Nephron (organoid): ENCODE results near the gene POPDC2.

Source experiments
- H3K27ac Mint-ChIP-seq, 3 experiments: 2 replicates each; pipeline ENCODE4 v1.8.0; 2020; ENCODE audit warnings: mixed read lengths in 3 of 3, mild to moderate bottlenecking in 2 of 3, moderate library complexity in 1 of 3
- H3K27me3 Mint-ChIP-seq: 2 replicates; pipeline ENCODE4 v1.8.0; 2021; ENCODE audit warnings: low read depth, mild to moderate bottlenecking, moderate library complexity, mixed read lengths
- H3K36me3 Mint-ChIP-seq: 2 replicates; pipeline ENCODE4 v1.8.0; 2020; ENCODE audit warnings: low read depth, mixed read lengths
- H3K4me1 Mint-ChIP-seq: 2 replicates; pipeline ENCODE4 v1.8.0; 2020; ENCODE audit warnings: mixed read lengths
- H3K4me3 Mint-ChIP-seq, 3 experiments: 2 replicates each; pipeline ENCODE4 v1.8.0; 2020; ENCODE audit warnings: mild to moderate bottlenecking in 3 of 3, mixed read lengths in 3 of 3, moderate library complexity in 2 of 3
- H3K9me3 Mint-ChIP-seq: 2 replicates; pipeline ENCODE4 v1.8.0; 2020; ENCODE audit warnings: mixed read lengths
- TF ChIP-seq, protein P1 (sequence below), 3 experiments: fragments of 200-600 bp; sonication (generic); IDR thresholded peaks; one replicate each; pipeline ENCODE4 v1.5.0; 2021; ENCODE audit warnings: antibody characterized with exemption in 3 of 3; ENCODE audit not compliant: unreplicated experiment in 3 of 3

Gene POPDC2

DNA sequence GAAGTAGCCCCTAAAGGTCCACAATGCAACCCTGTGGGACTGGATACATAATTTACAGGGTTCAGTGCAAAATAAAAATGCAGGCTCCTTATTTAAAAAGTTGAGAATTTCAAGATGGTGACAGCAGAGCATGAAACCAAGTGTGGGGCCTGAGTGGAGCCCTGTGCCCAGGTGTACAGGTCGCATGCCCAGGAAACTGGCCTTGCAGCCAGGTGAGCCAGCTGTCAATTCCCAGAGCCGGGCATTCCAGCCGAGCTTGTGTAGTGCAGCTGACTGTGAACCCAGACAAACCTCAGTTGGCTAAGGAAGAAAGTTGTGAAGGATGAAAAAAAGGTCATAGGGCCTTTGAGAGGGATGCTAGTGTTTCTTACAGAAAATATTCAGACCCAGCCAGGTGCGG is 27.6 kb downstream of the POPDC2 start:
- Mint-ChIP-seq H3K36me3 (no peaks in the 10 kb centered on the region), H3K4me3 (no peak overlapping the region), H3K9me3 (no peaks in the 10 kb centered on the region), H3K27me3 (peaks cover 3% of the 10 kb centered on the region), H3K27ac (no peak overlapping the region), H3K4me1 (peaks cover 7% of the 10 kb centered on the region)
- TF ChIP-seq, protein P1, sequence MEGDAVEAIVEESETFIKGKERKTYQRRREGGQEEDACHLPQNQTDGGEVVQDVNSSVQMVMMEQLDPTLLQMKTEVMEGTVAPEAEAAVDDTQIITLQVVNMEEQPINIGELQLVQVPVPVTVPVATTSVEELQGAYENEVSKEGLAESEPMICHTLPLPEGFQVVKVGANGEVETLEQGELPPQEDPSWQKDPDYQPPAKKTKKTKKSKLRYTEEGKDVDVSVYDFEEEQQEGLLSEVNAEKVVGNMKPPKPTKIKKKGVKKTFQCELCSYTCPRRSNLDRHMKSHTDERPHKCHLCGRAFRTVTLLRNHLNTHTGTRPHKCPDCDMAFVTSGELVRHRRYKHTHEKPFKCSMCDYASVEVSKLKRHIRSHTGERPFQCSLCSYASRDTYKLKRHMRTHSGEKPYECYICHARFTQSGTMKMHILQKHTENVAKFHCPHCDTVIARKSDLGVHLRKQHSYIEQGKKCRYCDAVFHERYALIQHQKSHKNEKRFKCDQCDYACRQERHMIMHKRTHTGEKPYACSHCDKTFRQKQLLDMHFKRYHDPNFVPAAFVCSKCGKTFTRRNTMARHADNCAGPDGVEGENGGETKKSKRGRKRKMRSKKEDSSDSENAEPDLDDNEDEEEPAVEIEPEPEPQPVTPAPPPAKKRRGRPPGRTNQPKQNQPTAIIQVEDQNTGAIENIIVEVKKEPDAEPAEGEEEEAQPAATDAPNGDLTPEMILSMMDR (IDR thresholded peaks at IDR 0.05; ENCODE audit: unreplicated experiment in 3 of 3): no peak

DNA sequence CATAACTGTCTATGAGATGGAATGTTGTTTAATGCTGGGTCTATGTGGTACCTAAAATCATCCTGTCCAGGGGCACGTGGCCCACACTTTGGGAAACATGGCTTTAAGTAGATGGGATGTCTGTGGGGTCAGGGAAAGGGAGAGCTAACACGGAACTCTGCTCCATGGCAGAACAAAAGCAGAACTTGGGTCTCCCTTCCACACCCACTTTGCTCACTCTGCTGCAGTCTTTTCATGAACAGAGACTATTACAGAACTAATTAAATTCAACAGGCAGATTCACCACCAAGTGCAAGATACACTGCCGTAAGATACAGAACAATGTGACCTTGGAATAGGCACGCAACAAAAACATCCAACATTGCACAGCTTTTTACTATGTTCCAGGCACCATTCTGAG is 28.2 kb downstream of the POPDC2 start:
- Mint-ChIP-seq H3K36me3 (no peaks in the 10 kb centered on the region), H3K27ac (no peak overlapping the region), H3K4me3 (no peak overlapping the region), H3K27me3 (peaks cover 3% of the 10 kb centered on the region), H3K4me1 (peaks cover 3% of the 10 kb centered on the region), H3K9me3 (no peaks in the 10 kb centered on the region)
- TF ChIP-seq, protein P1 (IDR thresholded peaks at IDR 0.05; ENCODE audit: unreplicated experiment in 3 of 3): no peak

DNA sequence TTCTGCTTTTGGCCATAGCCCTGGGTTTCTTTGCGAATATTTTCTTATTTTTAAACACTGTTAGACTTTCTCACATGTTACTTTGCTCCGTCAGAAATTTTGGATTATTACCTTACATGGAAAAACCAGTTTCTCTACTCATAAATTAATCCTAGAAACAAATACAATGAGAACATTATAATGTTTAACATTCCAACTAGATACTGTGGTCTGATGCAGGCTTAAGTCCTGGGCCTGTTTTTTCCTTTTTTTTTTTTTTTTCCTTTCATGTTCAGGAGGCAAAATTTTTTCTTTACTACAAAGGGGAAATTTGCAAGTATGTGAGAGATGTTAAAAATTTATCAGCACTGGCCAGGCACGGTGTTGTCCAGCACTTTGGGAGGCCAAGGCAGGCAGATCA is 28.9 kb downstream of the POPDC2 start:
- H3K27ac Mint-ChIP-seq: peak overlapping the region in 1 of 3 experiments; percentile 40
- no peaks in the 10 kb centered on the region for H3K9me3 Mint-ChIP-seq
- TF ChIP-seq, protein P1 (IDR thresholded peaks at IDR 0.05; ENCODE audit: unreplicated experiment in 3 of 3): no peak
- no peak overlapping the region for H3K4me3 Mint-ChIP-seq
- no peaks in the 10 kb centered on the region for H3K4me1 Mint-ChIP-seq
- H3K27me3 Mint-ChIP-seq: peaks cover 3% of the 10 kb centered on the region
- H3K36me3 Mint-ChIP-seq: no peaks in the 10 kb centered on the region

DNA sequence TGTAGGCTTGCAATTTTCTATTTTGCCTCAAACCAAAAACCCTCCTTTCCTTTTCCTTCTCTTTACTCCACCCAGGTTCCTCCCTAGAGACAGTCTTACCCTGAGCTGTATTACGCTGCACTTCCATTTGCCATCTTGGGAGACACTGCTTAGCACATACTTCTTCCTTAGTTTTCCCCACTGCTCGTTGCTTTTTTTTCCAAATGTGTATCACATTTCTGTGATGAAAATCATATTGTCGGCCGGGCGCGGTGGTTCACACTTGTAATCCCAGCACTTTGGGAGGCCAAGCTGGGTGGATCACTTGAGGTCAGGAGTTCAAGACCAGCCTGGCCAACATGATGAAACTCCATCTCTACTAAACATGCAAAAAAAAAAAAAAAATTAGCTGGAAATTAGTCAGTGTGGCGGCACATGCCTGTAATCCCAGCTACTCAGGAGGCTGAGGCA is 29.5 kb downstream of the POPDC2 start:
- TF ChIP-seq, protein P1 (IDR thresholded peaks at IDR 0.05; ENCODE audit: unreplicated experiment in 3 of 3): no peak
- H3K9me3 Mint-ChIP-seq: no peaks in the 10 kb centered on the region
- no peaks in the 10 kb centered on the region for H3K36me3 Mint-ChIP-seq
- no peaks in the 10 kb centered on the region for H3K4me1 Mint-ChIP-seq
- no peak overlapping the region for H3K4me3 Mint-ChIP-seq
- H3K27me3 Mint-ChIP-seq: peaks cover 3% of the 10 kb centered on the region
- H3K27ac Mint-ChIP-seq: peak overlapping the region in 1 of 3 experiments; percentile 24

DNA sequence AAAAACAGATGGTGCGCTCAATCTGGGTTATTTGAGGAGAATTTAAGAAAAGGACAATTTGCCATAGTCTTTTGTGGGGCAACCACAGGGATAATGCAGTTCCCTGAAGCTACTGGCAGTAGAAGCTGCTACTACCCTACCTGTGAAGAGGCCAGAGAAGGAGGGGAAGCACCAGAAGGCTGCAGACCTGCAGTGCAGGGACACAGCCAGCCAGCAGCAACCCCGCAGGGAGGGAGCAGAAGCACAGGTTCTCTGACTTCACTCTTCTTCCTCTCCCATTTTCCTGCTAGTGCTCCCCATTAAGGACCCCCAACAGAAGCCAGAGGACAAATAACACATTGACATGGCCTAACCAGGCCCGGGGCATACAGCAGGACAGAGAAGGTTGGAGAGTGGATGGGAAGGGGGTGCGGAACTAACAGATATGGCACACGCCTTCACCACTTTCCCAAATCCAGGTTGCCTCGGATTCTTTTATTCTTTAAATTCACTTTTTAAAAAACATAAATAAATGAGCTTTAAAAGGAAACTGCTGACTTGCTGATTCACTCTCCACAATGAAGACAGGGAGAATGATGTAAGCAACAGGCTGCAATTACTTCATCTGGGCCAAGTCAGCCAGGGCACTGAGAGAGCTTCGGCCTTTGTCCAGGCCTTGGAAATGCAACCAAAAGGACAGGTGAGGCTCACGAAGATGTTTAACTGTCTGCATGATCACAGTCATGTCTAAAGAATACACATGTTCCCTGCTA is 30.1 kb downstream of the POPDC2 start:
- TF ChIP-seq, protein P1 (IDR thresholded peaks at IDR 0.05; ENCODE audit: unreplicated experiment in 3 of 3): no peak
- Mint-ChIP-seq H3K4me1 (no peaks in the 10 kb centered on the region), H3K27me3 (peaks cover 3% of the 10 kb centered on the region), H3K9me3 (no peaks in the 10 kb centered on the region), H3K27ac (peak overlapping the region in 1 of 3 experiments; percentile 24), H3K4me3 (no peak overlapping the region), H3K36me3 (no peaks in the 10 kb centered on the region)
